Measurements from ENCODE around the gene RSPH10B2.
"Not testable (repeated sequence)": the region's sequence is repeated elsewhere in the genome, so short reads cannot be mapped to it uniquely, and the experiment has no call there.

Gene RSPH10B2

DNA sequence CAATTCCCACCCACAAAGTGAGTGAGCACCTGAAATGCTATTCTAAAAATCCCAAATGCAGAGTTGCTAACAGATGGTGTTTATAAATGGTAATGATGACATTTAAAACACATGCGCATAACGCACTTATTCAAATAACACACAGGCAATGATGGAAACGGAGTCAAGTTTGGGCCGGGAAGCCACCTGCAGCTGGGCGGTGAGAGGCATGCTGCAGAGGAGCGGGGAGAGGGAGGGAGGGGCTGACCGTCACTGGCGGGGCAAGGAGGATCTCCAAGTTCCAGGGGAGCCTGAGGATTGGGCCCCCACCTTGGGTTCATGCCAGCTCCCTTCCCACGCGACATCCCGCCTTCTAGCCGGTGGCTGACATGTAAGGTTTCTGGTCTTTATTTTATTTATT is 7.3 kb downstream of the RSPH10B2 start:
- not testable (repeated sequence) for H3K4me3 ChIP-seq (ENCODE audit: control insufficient read depth, low read depth, low read length); DNase-seq (ENCODE audit: low read depth)

DNA sequence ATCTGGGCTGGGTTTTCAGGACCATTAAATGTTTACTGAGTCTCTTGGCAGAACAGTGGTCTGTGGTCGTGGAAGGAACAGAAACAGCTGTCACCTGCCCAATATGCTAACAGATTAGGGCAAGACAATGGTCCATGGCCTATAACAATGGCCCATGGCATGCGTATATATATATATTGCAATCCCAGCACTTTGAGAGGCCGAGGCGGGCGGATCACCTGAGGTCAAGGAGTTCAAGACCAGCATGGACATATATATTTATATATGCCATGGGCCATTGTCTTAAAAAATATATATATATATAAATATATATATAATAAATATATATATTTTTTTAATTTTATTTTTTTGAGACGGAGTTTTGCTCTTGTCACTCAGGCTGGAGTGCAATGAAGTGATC is 27.7 kb downstream of the RSPH10B2 start:
- not testable (repeated sequence) for DNase-seq (ENCODE audit: low read depth); H3K4me3 ChIP-seq (ENCODE audit: control insufficient read depth, low read depth, low read length)

DNA sequence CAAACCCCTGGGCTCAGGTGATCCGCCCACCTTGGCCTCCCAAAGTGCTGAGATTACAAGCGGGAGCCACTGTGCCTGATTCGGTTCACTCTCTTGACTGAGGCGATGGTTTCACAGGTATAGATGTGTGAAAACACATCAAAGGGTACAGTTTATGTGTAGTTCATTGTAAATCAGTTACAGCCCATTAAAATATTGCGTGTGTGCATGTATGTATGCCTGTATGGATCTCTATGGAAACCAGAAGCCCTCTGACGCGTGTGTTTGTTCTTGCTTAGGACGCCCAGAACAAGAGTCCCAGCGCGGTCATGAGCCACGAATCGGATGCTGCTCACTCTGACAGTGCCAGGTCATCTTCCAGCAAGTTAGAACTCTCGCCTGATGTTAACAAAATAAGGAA is 35.5 kb downstream of the RSPH10B2 start:
- H3K4me3 ChIP-seq (ENCODE audit: control insufficient read depth, low read depth, low read length); DNase-seq (ENCODE audit: low read depth): not testable (repeated sequence)

- peak; percentile 83 for DNase-seq (ENCODE audit: low read depth)
These were observed 38.4 kb downstream of the RSPH10B2 start for GRCh38 chr7:6792113-6792872.

GRCh38 chr7:6794276-6794675 is 40.4 kb downstream of the RSPH10B2 start:
- DNase-seq (ENCODE audit: low read depth); H3K4me3 ChIP-seq (ENCODE audit: control insufficient read depth, low read depth, low read length): not testable (repeated sequence)

More at GRCh38 chr7:6792113-6792872, 38.4 kb downstream of the RSPH10B2 start:
- H3K4me3 ChIP-seq (ENCODE audit: control insufficient read depth, low read depth, low read length) = not testable (repeated sequence)

GRCh38 chr7:6797218-6797617 is 43.3 kb downstream of the RSPH10B2 start:
- DNase-seq (ENCODE audit: low read depth); H3K4me3 ChIP-seq (ENCODE audit: control insufficient read depth, low read depth, low read length): not testable (repeated sequence)

- DNase-seq (ENCODE audit: low read depth); H3K4me3 ChIP-seq (ENCODE audit: control insufficient read depth, low read depth, low read length): not testable (repeated sequence)
These were observed 44.1 kb downstream of the RSPH10B2 start for GRCh38 chr7:6798047-6798446.

- not testable (repeated sequence) for DNase-seq (ENCODE audit: low read depth); H3K4me3 ChIP-seq (ENCODE audit: control insufficient read depth, low read depth, low read length)
These were observed 46.0 kb downstream of the RSPH10B2 start for GRCh38 chr7:6799887-6800286.

DNA sequence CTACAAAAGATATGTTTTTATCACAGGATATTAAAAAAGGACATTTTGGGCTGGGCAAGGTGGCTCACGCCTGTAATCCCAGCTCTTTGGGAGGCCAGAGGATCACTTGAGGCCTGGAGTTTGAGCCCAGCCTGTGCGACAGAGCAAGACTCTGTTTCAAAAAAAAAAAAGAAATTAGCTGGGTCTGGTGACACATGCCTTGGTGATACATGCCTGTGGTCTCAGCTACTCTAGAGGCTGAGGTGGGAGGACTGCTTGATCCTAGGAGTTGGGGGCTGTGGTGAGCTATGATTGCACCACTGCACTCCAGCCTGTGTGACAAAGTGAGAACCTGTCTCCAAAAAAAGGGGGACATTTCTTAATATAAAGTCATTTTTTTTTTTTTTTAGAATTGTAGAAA is 46.4 kb downstream of the RSPH10B2 start:
- DNase-seq (ENCODE audit: low read depth); H3K4me3 ChIP-seq (ENCODE audit: control insufficient read depth, low read depth, low read length): not testable (repeated sequence)

GRCh38 chr7:6807393-6807918 is 53.6 kb downstream of the RSPH10B2 start:
- H3K4me3 ChIP-seq (ENCODE audit: control insufficient read depth, low read depth, low read length); DNase-seq (ENCODE audit: low read depth): not testable (repeated sequence)

GRCh38 chr7:6807959-6808358 is 54.1 kb downstream of the RSPH10B2 start:
- not testable (repeated sequence) for DNase-seq (ENCODE audit: low read depth); H3K4me3 ChIP-seq (ENCODE audit: control insufficient read depth, low read depth, low read length)

DNA sequence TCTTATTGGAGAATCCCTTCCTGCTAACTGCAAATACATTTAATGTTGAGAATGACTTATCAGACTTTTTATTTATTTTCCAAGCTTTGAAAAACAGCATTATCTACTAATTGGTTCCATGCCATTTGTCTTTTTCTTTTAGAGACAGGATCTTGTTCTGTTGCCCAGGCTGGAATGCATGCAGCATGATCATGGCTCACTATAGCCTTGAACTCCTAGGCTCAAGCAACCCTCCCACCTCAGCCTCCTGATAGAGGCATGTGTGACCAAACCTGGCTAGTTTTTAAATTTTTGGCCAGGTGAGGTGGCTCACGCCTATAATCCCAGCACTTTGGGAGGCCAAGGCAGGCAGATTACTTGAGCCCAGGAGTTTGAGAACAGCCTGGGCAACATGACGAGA is 59.1 kb downstream of the RSPH10B2 start:
- not testable (repeated sequence) for H3K4me3 ChIP-seq (ENCODE audit: control insufficient read depth, low read depth, low read length); DNase-seq (ENCODE audit: low read depth)

- not testable (repeated sequence) for H3K4me3 ChIP-seq (ENCODE audit: control insufficient read depth, low read depth, low read length); DNase-seq (ENCODE audit: low read depth)
These were observed 61.6 kb downstream of the RSPH10B2 start for GRCh38 chr7:6815470-6815869.

DNA sequence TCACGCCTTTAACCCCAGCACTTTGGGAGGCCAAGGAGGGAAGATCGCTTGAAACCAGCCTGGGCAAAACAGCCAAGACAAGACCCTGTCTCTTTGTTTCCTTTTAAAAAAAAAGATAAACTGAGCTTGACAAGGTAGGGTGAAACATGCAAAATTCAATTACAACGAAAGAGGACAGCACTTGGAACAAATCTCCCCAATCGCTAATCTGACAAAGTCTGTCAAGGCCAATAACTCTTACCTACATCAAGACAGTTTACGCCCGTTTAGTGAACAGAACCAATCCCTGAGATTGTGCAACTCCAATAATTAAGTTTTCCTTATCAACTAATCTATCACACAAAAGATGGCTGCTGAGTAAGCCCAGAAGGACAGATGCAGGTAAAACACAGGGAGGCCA is 67.7 kb downstream of the RSPH10B2 start:
- not testable (repeated sequence) for DNase-seq (ENCODE audit: low read depth); H3K4me3 ChIP-seq (ENCODE audit: control insufficient read depth, low read depth, low read length)

DNA sequence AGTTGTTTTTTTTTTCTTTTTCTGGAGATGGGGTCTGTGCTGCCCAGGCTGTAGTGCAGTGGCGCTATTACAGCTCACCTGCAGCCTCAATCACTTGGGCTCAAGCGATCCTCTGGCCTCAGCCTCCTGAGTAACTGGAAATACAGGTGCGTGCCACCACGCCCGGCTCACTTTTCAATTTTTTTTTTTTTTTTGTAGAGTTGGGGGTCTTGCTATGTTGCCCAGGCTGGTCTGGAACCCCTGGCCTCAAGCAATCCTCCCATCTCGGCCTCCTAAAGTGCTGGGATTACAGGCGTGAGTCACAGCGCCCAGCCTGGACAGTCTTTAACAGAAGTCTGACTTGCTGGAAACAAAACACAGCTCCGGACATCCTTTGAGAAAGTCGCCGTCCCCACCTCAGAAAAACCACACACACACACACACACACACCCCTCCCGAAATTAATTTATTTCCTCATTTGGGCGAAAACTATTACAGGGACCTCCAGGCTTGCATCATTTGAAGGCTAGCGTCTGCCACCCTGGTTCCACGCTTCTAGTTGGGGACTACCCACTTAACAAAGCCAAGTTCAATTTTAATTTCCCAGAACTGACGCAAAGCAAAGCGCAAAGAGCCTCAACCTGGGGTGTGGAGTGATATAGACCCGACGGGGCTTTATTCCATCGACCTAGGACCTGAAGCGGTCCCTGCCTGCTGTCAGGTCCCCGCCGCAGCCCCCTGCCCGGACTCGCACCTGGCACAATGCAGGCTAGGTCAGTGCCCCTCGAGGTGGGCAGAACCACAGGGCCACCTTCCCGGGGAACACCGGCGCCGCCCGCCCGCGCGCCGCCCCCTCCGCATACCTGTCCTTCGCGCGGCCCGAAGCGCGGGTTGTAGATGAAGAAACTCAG is 71.6 kb downstream of the RSPH10B2 start:
- DNase-seq (ENCODE audit: low read depth) = not testable (repeated sequence)
- peak overlapping the region; percentile 40 for H3K4me3 ChIP-seq (ENCODE audit: control insufficient read depth, low read depth, low read length)

Data from fibroblast of mammary gland (primary cell).